Esophagus muscularis mucosa (tissue), 4 donors: Measurements from ENCODE around the gene OR2W3.

Source experiments
- CTCF ChIP-seq, 3 experiments: fragments of 200-600 bp in 2 of 3; fragments of 450-650 bp in 1 of 3; sonication (generic) in 2 of 3; IDR thresholded peaks; one replicate each; pipeline ENCODE4 v1.5.1; 2017 to 2019; ENCODE audit warnings: antibody characterized with exemption in 3 of 3, mild to moderate bottlenecking in 2 of 3, moderate library complexity in 1 of 3
- EP300 ChIP-seq: sonication (generic); formaldehyde crosslinking; IDR thresholded peaks from one replicate; pipeline ENCODE4 v1.6.1; 2017; ENCODE audit warnings: antibody characterized with exemption
- POLR2A ChIP-seq: fragments of 450-650 bp; IDR thresholded peaks from one replicate; pipeline ENCODE4 v1.6.1; 2017; ENCODE audit warnings: antibody characterized with exemption, moderate library complexity, mild to moderate bottlenecking, low read depth

- TF ChIP-seq POLR2A (no peak), CTCF (IDR thresholded peaks at IDR 0.05) (no peak), EP300 (no peak)
Measured at GRCh38 chr1:247855911-247856310, 39.5 kb upstream of the OR2W3 start.
